Common myeloid progenitor, CD34-positive (primary cell): Measurements from ENCODE around the gene SLC12A4.
A peak's percentile ranks its signal among the peaks of the same experiment; 100 is the strongest.
"Not testable (repeated sequence)": the region's sequence is repeated elsewhere in the genome, so short reads cannot be mapped to it uniquely, and the experiment has no call there.

Experiments used
- CTCF ChIA-PET: fragments of 350-600 bp; sonication (Branson Sonifier 250); formaldehyde crosslinking; loops from one replicate; lab custom pipeline; 2021; ENCODE audit warnings: antibody characterized with exemption; lab: Charles Lee
- POLR2A ChIA-PET: fragments of 350-600 bp; sonication (Branson Sonifier 250); formaldehyde crosslinking; loops from one replicate; lab custom pipeline; 2021; ENCODE audit warnings: antibody characterized with exemption; lab: Charles Lee
- DNase-seq, 3 donors: peaks; one replicate each; pipeline versions ENCODE4 v3.0.0 to v3.0.0-alpha.2; 2013
- H3K27ac ChIP-seq, 2 experiments: 1 replicate in 1 of 2; 2 replicates in 1 of 2; pipeline ENCODE4 v1.7.0; 2013; ENCODE audit warnings: inconsistent platforms in 2 of 2, low read length in 2 of 2, mild to moderate bottlenecking in 2 of 2, low read depth in 1 of 2, moderate library complexity in 1 of 2; ENCODE audit not compliant: severe bottlenecking in 2 of 2, insufficient read depth in 1 of 2, poor library complexity in 1 of 2
- H3K27me3 ChIP-seq, 5 experiments: replicated peaks in 2 of 5; 1 replicate in 3 of 5; 2 replicates in 2 of 5; pipeline versions ENCODE4 v1.6.1 to v1.7.0; 2013; ENCODE audit warnings: low read length in 4 of 5, mild to moderate bottlenecking in 2 of 5, moderate library complexity in 2 of 5, inconsistent platforms in 1 of 5; ENCODE audit not compliant: insufficient read depth in 5 of 5, control insufficient read depth in 4 of 5
- H3K36me3 ChIP-seq, 4 experiments: 1 replicate in 2 of 4; 2 replicates in 2 of 4; pipeline versions ENCODE4 v1.6.1 to v1.7.0; 2013; ENCODE audit warnings: low read length in 3 of 4, control low read depth in 1 of 4, mild to moderate bottlenecking in 1 of 4; ENCODE audit not compliant: control insufficient read depth in 4 of 4, insufficient read depth in 4 of 4
- H3K4me1 ChIP-seq, 4 experiments: 1 replicate in 3 of 4; 2 replicates in 1 of 4; pipeline versions ENCODE4 v1.6.1 to v1.7.1; 2013; ENCODE audit warnings: low read length in 3 of 4, mild to moderate bottlenecking in 3 of 4, control low read depth in 1 of 4, inconsistent platforms in 1 of 4, moderate library complexity in 1 of 4; ENCODE audit not compliant: control insufficient read depth in 4 of 4, insufficient read depth in 4 of 4; ENCODE audit errors: control extremely low read depth in 1 of 4
- H3K4me3 ChIP-seq, 7 experiments: 1 replicate in 4 of 7; 2 replicates in 3 of 7; pipeline versions ENCODE4 v1.5.1 to v1.7.0; 2013; ENCODE audit warnings: mild to moderate bottlenecking in 7 of 7, low read length in 6 of 7, moderate library complexity in 6 of 7, inconsistent platforms in 2 of 7, low read depth in 2 of 7, control low read depth in 1 of 7; ENCODE audit not compliant: insufficient read depth in 4 of 7, control insufficient read depth in 1 of 7; ENCODE audit errors: extremely low read depth in 1 of 7
- H3K9me3 ChIP-seq, 5 experiments: 1 replicate in 4 of 5; 2 replicates in 1 of 5; pipeline versions ENCODE4 v1.6.1 to v1.7.1; 2013; ENCODE audit warnings: low read length in 4 of 5, mild to moderate bottlenecking in 2 of 5, inconsistent platforms in 1 of 5, low read depth in 1 of 5, moderate library complexity in 1 of 5; ENCODE audit not compliant: control insufficient read depth in 4 of 5, insufficient read depth in 2 of 5; ENCODE audit errors: control extremely low read depth in 1 of 5
- WGBS: methylation state at CpG from one replicate; pipeline ENCODE4 v1.1.5; 2013; ENCODE audit not compliant: insufficient coverage; 5-methylcytosine and 5-hydroxymethylcytosine counted together

SLC12A4 gene

DNA sequence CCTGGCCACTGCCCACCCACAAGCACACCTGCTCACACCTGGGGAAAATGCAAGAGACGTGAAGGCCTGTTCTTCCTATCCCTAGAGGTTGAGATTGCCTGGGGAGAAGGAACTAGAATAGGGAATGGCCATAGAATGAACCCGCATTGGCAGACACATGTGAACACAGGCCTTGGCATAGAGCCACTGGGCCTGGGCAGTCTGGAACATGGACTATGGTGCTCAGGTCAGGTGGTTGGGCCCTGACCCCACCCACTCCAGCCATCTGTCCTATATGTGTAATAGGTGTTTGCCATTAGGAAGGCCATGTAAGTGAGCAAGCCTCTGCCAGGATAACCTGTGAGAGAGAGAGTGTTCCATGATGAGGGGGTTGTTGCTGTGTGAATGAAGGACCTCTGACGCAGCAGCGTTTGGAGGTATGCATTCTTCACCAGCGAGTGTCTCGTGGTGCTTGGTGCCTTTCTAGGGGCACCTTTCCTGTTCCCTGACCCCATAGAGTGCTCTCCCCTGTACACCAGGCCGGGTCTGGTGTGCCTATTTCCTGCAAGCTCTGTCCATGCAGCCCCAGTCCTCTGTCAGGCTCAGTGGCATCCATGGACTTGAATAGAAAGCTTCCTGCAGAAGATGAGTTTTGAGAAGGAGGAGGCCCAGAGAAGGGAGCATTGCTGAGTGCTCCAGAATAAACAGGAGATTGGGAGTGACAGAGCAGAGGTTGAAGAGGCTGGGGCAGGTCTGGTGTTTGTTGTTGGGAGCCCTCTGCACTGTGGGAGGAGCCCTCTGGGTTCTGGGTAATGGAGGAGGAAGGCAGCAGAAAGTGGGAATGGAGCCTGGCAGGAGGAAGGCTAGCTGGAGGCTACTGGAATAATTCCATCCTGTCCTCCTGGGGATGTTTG is 52.4 kb downstream of the SLC12A4 start:
- Histone ChIP-seq H3K27me3 (no peaks in the 10 kb centered on the region), H3K4me3 (no peak overlapping the region), H3K9me3 (no peaks in the 10 kb centered on the region), H3K4me1 (peaks cover 0 to under 1% (median 0%) of the 10 kb centered on the region in 4 experiments), H3K27ac (no peak overlapping the region), H3K36me3 (peaks cover 11 to 59% (median 35%) of the 10 kb centered on the region in 4 experiments)
- POLR2A ChIA-PET, result no interaction called here
- CTCF ChIA-PET, result interaction anchor here (1.1 to 22.4 kb wide), 8 partner anchors 8 to 244 kb away, joined by 3 to 216 read pairs (median 6); partner anchors contain the start of genes NRN1L and PSKH1
- DNase-seq, result no peak
- 91% methylated on average over 3 of the region's 7 CpGs for WGBS

DNA sequence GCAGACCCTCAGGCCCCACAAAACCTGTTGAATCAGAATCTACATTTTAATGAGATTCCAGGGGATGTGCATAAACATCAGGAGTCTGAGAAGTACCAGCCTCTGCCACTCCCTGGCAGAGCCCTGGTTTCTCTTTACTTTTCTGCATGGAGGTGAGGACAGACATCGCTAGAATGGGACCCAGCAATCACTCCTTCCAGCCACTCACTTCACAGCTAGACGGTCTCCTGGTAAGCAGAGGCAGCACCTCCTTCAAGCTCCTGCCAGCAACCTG is 53.0 kb downstream of the SLC12A4 start:
- CTCF ChIA-PET, result interaction anchor here (1.1 to 22.4 kb wide), 5 partner anchors 11 to 243 kb away, joined by 4 to 216 read pairs (median 9); partner anchors contain the start of genes NRN1L and PSKH1

DNA sequence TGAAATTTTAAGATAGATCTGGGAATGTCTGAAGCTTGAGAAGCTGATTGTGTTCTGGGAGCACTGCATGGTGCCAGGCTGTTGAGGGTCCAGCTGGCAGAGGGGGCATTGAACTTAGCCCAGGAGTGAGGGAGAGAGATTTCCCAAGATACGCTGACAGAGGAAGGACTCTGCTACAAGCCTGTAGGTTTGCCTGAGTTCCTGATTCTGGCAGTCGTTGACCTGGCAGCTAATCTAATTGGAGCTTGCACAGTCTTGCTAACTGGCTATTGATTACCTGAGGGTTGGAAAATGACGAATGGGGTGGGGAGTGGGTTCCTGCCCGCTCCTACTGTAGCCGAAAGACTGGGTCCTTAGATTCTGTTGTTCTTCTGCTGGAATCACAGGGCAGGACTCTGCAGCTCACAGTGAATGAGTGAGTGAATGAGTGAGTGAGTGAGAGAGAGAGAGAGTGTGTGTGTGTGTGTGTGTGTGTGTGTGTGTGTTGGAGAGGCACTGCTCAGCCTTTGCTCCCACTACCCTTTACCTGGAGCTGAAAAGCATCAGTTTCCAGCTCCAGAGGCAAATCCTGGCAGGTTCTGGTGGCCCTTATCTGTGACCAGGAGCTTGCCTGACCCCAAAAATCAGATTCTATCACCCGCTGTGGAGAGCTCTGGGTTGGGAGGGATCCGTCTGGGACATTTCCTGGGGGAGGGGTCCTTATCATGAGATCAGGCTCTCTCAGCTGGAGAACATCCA is 53.5 kb downstream of the SLC12A4 start:
- H3K27me3 ChIP-seq, result no peaks in the 10 kb centered on the region
- no peak overlapping the region for H3K4me3 ChIP-seq
- no peak for DNase-seq
- no peak overlapping the region for H3K27ac ChIP-seq
- ChIA-PET CTCF (interaction anchor here (0.8 to 22.4 kb wide), 6 partner anchors 10 to 243 kb away, joined by 3 to 216 read pairs (median 8); partner anchors contain the start of genes NRN1L, PSKH1 and PSMB10), POLR2A (no interaction called here)
- WGBS, result 95% methylated on average over 4 of the region's 7 CpGs
- no peaks in the 10 kb centered on the region for H3K9me3 ChIP-seq
- peaks cover 0 to 11% (median 2%) of the 10 kb centered on the region in 4 experiments for H3K4me1 ChIP-seq
- H3K36me3 ChIP-seq, result peaks cover 9 to 66% (median 38%) of the 10 kb centered on the region in 4 experiments

More for the DNA sequence above, 53.0 kb downstream of the SLC12A4 start:
- H3K4me1 ChIP-seq, H3K9me3 ChIP-seq, POLR2A ChIA-PET, H3K27ac ChIP-seq, H3K4me3 ChIP-seq, DNase-seq, H3K27me3 ChIP-seq: not testable (repeated sequence)
- 100% methylated on average over 1 of the region's 2 CpGs for WGBS
- peaks cover 11 to 63% (median 37%) of the 10 kb centered on the region in 4 experiments for H3K36me3 ChIP-seq

- ChIA-PET CTCF (interaction anchor here (0.6 to 22.4 kb wide), 9 partner anchors 10 to 130 kb away, joined by 3 to 216 read pairs (median 4); partner anchors contain the start of genes NRN1L, PSKH1 and PSMB10), POLR2A (no interaction called here)
- peak in 2 of 3 donors; percentile 65 to 68 for DNase-seq
- peak overlapping the region in 1 of 2 experiments; percentile 10 for H3K27ac ChIP-seq
- 66% methylated on average over 2 of the region's 2 CpGs for WGBS
- no peak overlapping the region for H3K4me3 ChIP-seq
- H3K27me3 ChIP-seq, result no peaks in the 10 kb centered on the region
- peaks cover 0 to 15% (median 3%) of the 10 kb centered on the region in 4 experiments for H3K4me1 ChIP-seq
- H3K9me3 ChIP-seq, result no peaks in the 10 kb centered on the region
- peaks cover 4 to 46% (median 31%) of the 10 kb centered on the region in 4 experiments for H3K36me3 ChIP-seq
Observed at GRCh38 chr16:67910158-67910557, 58.3 kb downstream of the SLC12A4 start.

DNA sequence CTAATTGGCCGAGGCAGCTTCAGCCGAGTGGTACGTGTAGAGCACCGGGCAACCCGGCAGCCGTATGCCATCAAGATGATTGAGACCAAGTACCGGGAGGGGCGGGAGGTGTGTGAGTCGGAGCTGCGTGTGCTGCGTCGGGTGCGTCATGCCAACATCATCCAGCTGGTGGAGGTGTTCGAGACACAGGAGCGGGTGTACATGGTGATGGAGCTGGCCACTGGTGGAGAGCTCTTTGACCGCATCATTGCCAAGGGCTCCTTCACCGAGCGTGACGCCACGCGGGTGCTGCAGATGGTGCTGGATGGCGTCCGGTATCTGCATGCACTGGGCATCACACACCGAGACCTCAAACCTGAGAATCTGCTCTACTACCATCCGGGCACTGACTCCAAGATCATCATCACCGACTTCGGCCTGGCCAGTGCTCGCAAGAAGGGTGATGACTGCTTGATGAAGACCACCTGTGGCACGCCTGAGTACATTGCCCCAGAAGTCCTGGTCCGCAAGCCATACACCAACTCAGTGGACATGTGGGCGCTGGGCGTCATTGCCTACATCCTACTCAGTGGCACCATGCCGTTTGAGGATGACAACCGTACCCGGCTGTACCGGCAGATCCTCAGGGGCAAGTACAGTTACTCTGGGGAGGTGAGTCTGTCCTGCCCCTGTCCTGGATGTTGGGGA is 59.2 kb downstream of the SLC12A4 start:
- ChIA-PET POLR2A (no interaction called here), CTCF (interaction anchor here (0.7 to 22.4 kb wide), 2 partner anchors 10 to 21 kb away, joined by 3 to 216 read pairs; partner anchors contain the start of genes NRN1L and PSKH1)
- peaks cover 0 to 15% (median 3%) of the 10 kb centered on the region in 4 experiments for H3K4me1 ChIP-seq
- peaks cover 4 to 42% (median 29%) of the 10 kb centered on the region in 4 experiments for H3K36me3 ChIP-seq
- H3K9me3 ChIP-seq, result no peaks in the 10 kb centered on the region
- no peak overlapping the region for H3K4me3 ChIP-seq
- H3K27ac ChIP-seq, result peak overlapping the region in 1 of 2 experiments; percentile 10
- WGBS, result 98% methylated on average over 33 of the region's 36 CpGs
- H3K27me3 ChIP-seq, result no peaks in the 10 kb centered on the region
- no peak for DNase-seq

GRCh38 chr16:67907397-67908180 is 60.8 kb downstream of the SLC12A4 start:
- Histone ChIP-seq H3K9me3 (no peaks in the 10 kb centered on the region), H3K4me1 (peaks cover 0 to 15% (median 3%) of the 10 kb centered on the region in 4 experiments), H3K4me3 (no peak overlapping the region), H3K27me3 (no peaks in the 10 kb centered on the region), H3K27ac (no peak overlapping the region), H3K36me3 (peaks cover 4 to 44% (median 31%) of the 10 kb centered on the region in 4 experiments)
- no peak for DNase-seq
- 94% methylated on average over 10 of the region's 11 CpGs for WGBS
- ChIA-PET CTCF (interaction anchor here (0.7 to 22.4 kb wide), 5 partner anchors 9 to 28 kb away, joined by 3 to 216 read pairs (median 4); partner anchors contain the start of genes NRN1L and PSKH1), POLR2A (interaction anchor here (0.9 kb wide), 1 partner anchor 28 kb away, joined by 3 read pairs; no protein-coding TSS in a partner anchor)
